Endodermal cell (in vitro differentiated cells): ENCODE results near the gene AVPI1. TPM values are rescaled to one million over a fixed set of nuclear protein-coding genes. Genes with fewer than 3 reads are reported as not detected.

ENCODE experiments used
- DNase-seq: peaks from one replicate; pipeline ENCODE4 v3.0.0-alpha.2; 2017
- H3K27ac ChIP-seq: 2 replicates; pipeline ENCODE4 v1.5.1; 2013; ENCODE audit warnings: mild to moderate bottlenecking, low read depth, low read length, moderate library complexity
- H3K27me3 ChIP-seq: 2 replicates; pipeline ENCODE4 v1.6.1; 2013; ENCODE audit warnings: mild to moderate bottlenecking, low read length, moderate library complexity; ENCODE audit not compliant: insufficient read depth, control insufficient read depth, poor library complexity, severe bottlenecking
- H3K36me3 ChIP-seq: 2 replicates; pipeline ENCODE4 v1.7.0; 2013; ENCODE audit warnings: mild to moderate bottlenecking, low read length, moderate library complexity; ENCODE audit not compliant: control insufficient read depth, insufficient read depth
- H3K4me1 ChIP-seq: one replicate; pipeline ENCODE4 v1.7.0; 2013; ENCODE audit warnings: low read length; ENCODE audit not compliant: control insufficient read depth, insufficient read depth
- H3K4me3 ChIP-seq: 2 replicates; pipeline ENCODE4 v1.5.1; 2013; ENCODE audit warnings: mild to moderate bottlenecking, low read length, moderate library complexity
- H3K9ac ChIP-seq: 2 replicates; pipeline ENCODE4 v1.6.1; 2013; ENCODE audit warnings: mild to moderate bottlenecking, low read length, moderate library complexity; ENCODE audit not compliant: poor library complexity, severe bottlenecking; ENCODE audit errors: extremely low read depth
- H3K9me3 ChIP-seq: 2 replicates; pipeline ENCODE4 v1.6.1; 2013; ENCODE audit warnings: mild to moderate bottlenecking, low read length, moderate library complexity; ENCODE audit not compliant: control insufficient read depth
- H3K27ac Mint-ChIP-seq: 2 replicates; pipeline ENCODE4 v1.8.0; 2020; ENCODE audit warnings: mixed read lengths
- H3K27me3 Mint-ChIP-seq: 2 replicates; pipeline ENCODE4 v1.8.0; 2021; ENCODE audit warnings: mild to moderate bottlenecking, mixed read lengths; ENCODE audit not compliant: insufficient read depth
- H3K36me3 Mint-ChIP-seq: 2 replicates; pipeline ENCODE4 v1.8.0; 2020; ENCODE audit warnings: low read depth, mixed read lengths
- H3K4me1 Mint-ChIP-seq: 2 replicates; pipeline ENCODE4 v1.8.0; 2020; ENCODE audit warnings: mixed read lengths
- H3K4me3 Mint-ChIP-seq: 2 replicates; pipeline ENCODE4 v1.8.0; 2020; ENCODE audit warnings: mild to moderate bottlenecking, moderate library complexity, mixed read lengths
- H3K9me3 Mint-ChIP-seq: 2 replicates; pipeline ENCODE4 v1.8.0; 2020; ENCODE audit warnings: mild to moderate bottlenecking, mixed read lengths
- WGBS, 2 experiments: methylation state at CpG; one replicate each; pipeline versions ENCODE4 v1.1.5 to v1.1.7; 2013; ENCODE audit warnings: missing lambda C conversion rate in 2 of 2, mixed read lengths in 1 of 2; ENCODE audit not compliant: insufficient coverage in 1 of 2, insufficient read length in 1 of 2; 5-methylcytosine and 5-hydroxymethylcytosine counted together
- total RNA-seq, 2 donors: library from RNA; stranded (reverse); fragmentation: NEBNext Ultra II Directional in 1 of 2; extraction: Animal tissue kit (Norgen Biotek cat#: 25700) in 1 of 2; gene quantifications; 2 replicates in 1 of 2; 3 replicates in 1 of 2; pipeline ENCODE4 v1.2.1, GENCODE V29; 2021
- TF ChIP-seq, protein P1 (sequence below): fragments of 200-600 bp; sonication (generic); conservative IDR thresholded peaks from 2 replicates; pipeline ENCODE4 v1.5.0; 2021; ENCODE audit warnings: antibody characterized with exemption, mild to moderate bottlenecking

Gene AVPI1
- total RNA-seq, 2 donors from 2014 or later: 3.9 to 4.3 TPM

DNA sequence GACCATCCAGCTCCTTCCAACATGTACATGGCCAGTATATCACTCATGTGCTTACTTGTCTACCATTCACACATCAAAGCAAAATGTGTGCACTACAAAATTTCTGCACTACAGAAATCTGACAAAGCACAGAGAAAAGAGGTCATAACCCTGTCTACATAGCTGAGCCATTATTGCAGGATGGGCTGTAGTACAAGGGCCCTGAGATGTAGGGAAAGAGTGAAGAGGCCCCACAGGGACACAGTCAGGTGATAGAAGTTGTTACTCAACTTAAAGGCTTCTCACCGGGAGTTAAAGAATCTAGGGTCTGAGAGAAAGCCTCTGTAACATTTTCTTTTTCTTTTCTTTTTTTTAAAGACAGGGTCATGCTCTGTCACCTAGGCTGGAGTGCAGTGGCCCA is 17.5 kb downstream of the AVPI1 start:
- H3K4me3 ChIP-seq: no peak overlapping the region
- DNase-seq: no peak
- Mint-ChIP-seq H3K9me3 (no peaks in the 10 kb centered on the region), H3K4me1 (no peaks in the 10 kb centered on the region), H3K36me3 (peaks cover 70% of the 10 kb centered on the region), H3K27me3 (no peaks in the 10 kb centered on the region), H3K4me3 (no peak overlapping the region), H3K27ac (no peak overlapping the region)
- H3K9ac ChIP-seq: no peak overlapping the region
- TF ChIP-seq, protein P1, sequence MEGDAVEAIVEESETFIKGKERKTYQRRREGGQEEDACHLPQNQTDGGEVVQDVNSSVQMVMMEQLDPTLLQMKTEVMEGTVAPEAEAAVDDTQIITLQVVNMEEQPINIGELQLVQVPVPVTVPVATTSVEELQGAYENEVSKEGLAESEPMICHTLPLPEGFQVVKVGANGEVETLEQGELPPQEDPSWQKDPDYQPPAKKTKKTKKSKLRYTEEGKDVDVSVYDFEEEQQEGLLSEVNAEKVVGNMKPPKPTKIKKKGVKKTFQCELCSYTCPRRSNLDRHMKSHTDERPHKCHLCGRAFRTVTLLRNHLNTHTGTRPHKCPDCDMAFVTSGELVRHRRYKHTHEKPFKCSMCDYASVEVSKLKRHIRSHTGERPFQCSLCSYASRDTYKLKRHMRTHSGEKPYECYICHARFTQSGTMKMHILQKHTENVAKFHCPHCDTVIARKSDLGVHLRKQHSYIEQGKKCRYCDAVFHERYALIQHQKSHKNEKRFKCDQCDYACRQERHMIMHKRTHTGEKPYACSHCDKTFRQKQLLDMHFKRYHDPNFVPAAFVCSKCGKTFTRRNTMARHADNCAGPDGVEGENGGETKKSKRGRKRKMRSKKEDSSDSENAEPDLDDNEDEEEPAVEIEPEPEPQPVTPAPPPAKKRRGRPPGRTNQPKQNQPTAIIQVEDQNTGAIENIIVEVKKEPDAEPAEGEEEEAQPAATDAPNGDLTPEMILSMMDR: no peak
- H3K36me3 ChIP-seq: peaks cover 59% of the 10 kb centered on the region
- no peak overlapping the region for H3K27ac ChIP-seq
- H3K27me3 ChIP-seq: no peaks in the 10 kb centered on the region
- no peaks in the 10 kb centered on the region for H3K9me3 ChIP-seq
- 86 to 94% methylated on average over 1 of the region's 1 CpG for WGBS, 2 experiments
- H3K4me1 ChIP-seq: peaks cover 2% of the 10 kb centered on the region

DNA sequence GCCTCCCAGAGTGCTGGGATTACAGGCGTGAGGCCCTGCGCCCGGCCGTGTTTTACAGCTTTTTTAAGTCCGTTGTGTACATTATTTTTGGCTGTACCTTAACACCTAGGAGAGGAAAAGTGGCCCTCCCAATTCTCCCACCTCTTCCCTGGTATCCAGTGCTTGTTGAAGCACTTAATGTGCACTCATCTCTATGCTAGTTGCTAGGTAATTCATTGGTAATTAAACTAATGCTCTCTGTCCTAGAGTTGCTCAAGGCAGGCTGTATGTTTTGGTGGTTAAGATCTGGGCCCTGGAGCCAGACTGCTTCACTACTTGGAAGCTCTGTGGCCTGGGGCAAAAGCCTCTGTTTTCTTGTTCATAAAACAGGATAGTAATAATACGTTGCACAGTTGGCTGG is 19.6 kb downstream of the AVPI1 start:
- H3K4me3 Mint-ChIP-seq: no peak overlapping the region
- H3K27me3 Mint-ChIP-seq: no peaks in the 10 kb centered on the region
- TF ChIP-seq, protein P1: no peak
- H3K36me3 Mint-ChIP-seq: peaks cover 70% of the 10 kb centered on the region
- peaks cover 8% of the 10 kb centered on the region for H3K4me1 ChIP-seq
- H3K27ac ChIP-seq: no peak overlapping the region
- H3K4me1 Mint-ChIP-seq: no peaks in the 10 kb centered on the region
- no peaks in the 10 kb centered on the region for H3K9me3 Mint-ChIP-seq
- WGBS, 2 experiments: 88 to 95% methylated on average over 5 to 6 of the region's 6 CpGs
- H3K4me3 ChIP-seq: no peak overlapping the region
- H3K36me3 ChIP-seq: peaks cover 63% of the 10 kb centered on the region
- no peak overlapping the region for H3K9ac ChIP-seq
- no peaks in the 10 kb centered on the region for H3K27me3 ChIP-seq
- no peaks in the 10 kb centered on the region for H3K9me3 ChIP-seq
- DNase-seq: no peak
- H3K27ac Mint-ChIP-seq: no peak overlapping the region

- no peak overlapping the region for H3K27ac ChIP-seq
- TF ChIP-seq, protein P1: no peak
- no peak overlapping the region for H3K4me3 ChIP-seq
- peaks cover 68% of the 10 kb centered on the region for H3K36me3 ChIP-seq
- Mint-ChIP-seq H3K9me3 (no peaks in the 10 kb centered on the region), H3K4me1 (no peaks in the 10 kb centered on the region), H3K27ac (no peak overlapping the region), H3K27me3 (no peaks in the 10 kb centered on the region), H3K36me3 (peaks cover 69% of the 10 kb centered on the region), H3K4me3 (no peak overlapping the region)
- WGBS, 2 experiments: 93 to 94% methylated on average over 5 to 7 of the region's 7 CpGs
- H3K9me3 ChIP-seq: no peaks in the 10 kb centered on the region
- peaks cover 8% of the 10 kb centered on the region for H3K4me1 ChIP-seq
- no peaks in the 10 kb centered on the region for H3K27me3 ChIP-seq
- H3K9ac ChIP-seq: no peak overlapping the region
- no peak for DNase-seq
These were observed 20.0 kb downstream of the AVPI1 start for GRCh38 chr10:97666992-97667391.
